Astrocyte of the spinal cord (primary cell): ENCODE measurements around the gene GPR3.
"Not testable (repeated sequence)": the region's sequence is repeated elsewhere in the genome, so short reads cannot be mapped to it uniquely, and the experiment has no call there.

Experiments used
- DNase-seq: peaks from one replicate; pipeline ENCODE4 v3.0.0; 2011; ENCODE audit warnings: low read depth, low spot score
- H3K4me3 ChIP-seq: 2 replicates; pipeline ENCODE4 v1.5.1; 2011; ENCODE audit warnings: low read depth, mild to moderate bottlenecking, low read length, moderate library complexity
- in situ Hi-C: cut with HindIII; loops from 2 replicates; pipeline ENCODE4 v1.10.0; 2017; ENCODE audit warnings: low sequenced_read_pairs
- TF ChIP-seq, protein P1 (sequence below): IDR thresholded peaks from 2 replicates; pipeline ENCODE4 v1.5.1; 2012; ENCODE audit warnings: low read depth, mild to moderate bottlenecking, low read length, inconsistent platforms

GPR3 gene

DNA sequence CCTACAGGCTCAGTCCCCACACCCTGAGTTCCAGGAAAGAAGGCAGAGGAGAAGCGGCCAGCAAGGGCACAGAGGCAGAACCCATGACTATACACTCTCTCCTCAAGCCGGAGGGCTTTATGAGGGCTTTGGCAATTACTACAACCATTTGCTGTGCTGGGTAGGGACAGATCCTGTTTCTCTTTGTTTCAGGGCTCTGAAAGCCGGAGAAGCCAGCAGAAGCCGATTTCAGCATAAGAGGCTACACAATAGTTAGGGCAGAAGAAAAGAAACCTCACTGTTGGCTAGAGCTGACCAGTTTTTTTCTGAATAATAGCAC is 13.9 kb downstream of the GPR3 start:
- DNase-seq, result no peak
- TF ChIP-seq, protein P1, sequence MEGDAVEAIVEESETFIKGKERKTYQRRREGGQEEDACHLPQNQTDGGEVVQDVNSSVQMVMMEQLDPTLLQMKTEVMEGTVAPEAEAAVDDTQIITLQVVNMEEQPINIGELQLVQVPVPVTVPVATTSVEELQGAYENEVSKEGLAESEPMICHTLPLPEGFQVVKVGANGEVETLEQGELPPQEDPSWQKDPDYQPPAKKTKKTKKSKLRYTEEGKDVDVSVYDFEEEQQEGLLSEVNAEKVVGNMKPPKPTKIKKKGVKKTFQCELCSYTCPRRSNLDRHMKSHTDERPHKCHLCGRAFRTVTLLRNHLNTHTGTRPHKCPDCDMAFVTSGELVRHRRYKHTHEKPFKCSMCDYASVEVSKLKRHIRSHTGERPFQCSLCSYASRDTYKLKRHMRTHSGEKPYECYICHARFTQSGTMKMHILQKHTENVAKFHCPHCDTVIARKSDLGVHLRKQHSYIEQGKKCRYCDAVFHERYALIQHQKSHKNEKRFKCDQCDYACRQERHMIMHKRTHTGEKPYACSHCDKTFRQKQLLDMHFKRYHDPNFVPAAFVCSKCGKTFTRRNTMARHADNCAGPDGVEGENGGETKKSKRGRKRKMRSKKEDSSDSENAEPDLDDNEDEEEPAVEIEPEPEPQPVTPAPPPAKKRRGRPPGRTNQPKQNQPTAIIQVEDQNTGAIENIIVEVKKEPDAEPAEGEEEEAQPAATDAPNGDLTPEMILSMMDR, result no peak
- no peak overlapping the region for H3K4me3 ChIP-seq
- in situ Hi-C loops, result no loop called here

DNA sequence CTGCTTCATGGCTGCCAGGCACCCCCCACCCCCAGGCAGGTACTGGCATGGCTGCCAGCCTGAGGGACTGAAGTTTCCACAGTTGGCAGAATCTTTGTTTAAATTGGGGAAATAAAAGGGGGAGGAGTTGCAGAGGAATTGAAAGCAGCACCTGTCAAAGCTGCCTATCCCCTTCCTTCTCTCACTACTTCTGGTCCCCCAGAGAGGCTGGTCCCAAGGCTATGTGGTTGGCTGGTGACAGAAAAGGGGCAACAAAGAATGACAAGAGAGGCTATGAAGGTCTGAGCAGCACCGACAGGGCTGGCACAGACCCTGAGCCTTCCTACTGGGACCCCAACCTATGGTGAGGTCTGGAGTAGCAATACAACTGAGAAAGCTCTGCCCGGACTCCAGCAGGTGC is 14.4 kb downstream of the GPR3 start:
- DNase-seq, H3K4me3 ChIP-seq, in situ Hi-C loops: not testable (repeated sequence)

- peak; percentile 66 for DNase-seq
- in situ Hi-C loops, result no loop called here
- TF ChIP-seq, protein P1, result no peak
- no peak overlapping the region for H3K4me3 ChIP-seq
Observed at GRCh38 chr1:27408151-27408550, 15.7 kb downstream of the GPR3 start.

DNA sequence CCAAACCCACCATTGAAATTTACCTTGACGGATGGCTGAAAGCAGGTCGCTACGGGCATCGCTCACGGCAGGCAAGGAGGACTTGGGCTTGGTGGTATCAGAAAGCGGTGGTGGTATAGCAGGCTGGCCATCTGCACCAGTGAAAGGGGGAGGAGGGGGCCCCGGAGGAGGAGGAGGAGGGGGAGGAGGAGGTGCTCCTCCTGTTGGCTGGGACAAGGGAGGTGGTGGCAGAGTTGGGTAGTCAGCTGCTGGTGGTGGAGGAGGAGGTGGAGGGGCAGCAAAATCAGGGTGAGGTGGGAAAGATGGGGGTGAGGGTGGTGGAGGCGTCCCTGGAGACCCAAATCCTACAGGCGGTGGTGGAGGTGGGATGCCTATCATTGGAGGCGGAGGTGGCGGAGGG is 17.2 kb downstream of the GPR3 start:
- in situ Hi-C loops, result no loop called here

GRCh38 chr1:27410709-27411108 is 18.3 kb downstream of the GPR3 start:
- no peak overlapping the region for H3K4me3 ChIP-seq
- TF ChIP-seq, protein P1, result no peak
- no peak for DNase-seq
- in situ Hi-C loops, result no loop called here

More for the DNA sequence above, 17.2 kb downstream of the GPR3 start:
- TF ChIP-seq, protein P1, result no peak
- DNase-seq, result no peak
- no peak overlapping the region for H3K4me3 ChIP-seq

DNA sequence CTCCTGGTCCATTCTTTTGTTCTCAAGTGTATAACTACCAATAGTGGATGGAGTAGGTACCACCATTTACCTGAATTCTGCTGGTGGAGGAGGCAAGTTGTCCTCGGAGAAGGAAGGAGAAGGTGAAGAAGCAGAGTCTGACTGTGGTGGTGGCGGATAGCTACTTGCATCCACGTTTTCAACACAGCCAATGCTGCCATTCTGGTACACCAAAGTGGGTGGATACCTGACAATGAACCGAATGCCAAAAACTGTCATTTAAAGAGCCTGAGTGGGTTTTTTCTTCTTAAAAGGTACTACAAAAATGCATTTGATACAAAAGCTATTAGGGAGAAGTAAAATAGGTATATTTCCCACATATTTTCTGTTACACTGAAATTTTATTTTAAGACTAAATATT is 20.1 kb downstream of the GPR3 start:
- H3K4me3 ChIP-seq, result no peak overlapping the region
- no peak for DNase-seq
- TF ChIP-seq, protein P1, result no peak
- in situ Hi-C loops, result no loop called here

GRCh38 chr1:27413004-27413403 is 20.6 kb downstream of the GPR3 start:
- TF ChIP-seq, protein P1, result no peak
- DNase-seq, result no peak
- in situ Hi-C loops, result no loop called here
- H3K4me3 ChIP-seq, result no peak overlapping the region
